Effector memory CD4-positive, alpha-beta T cell (primary cell): ENCODE measurements around the gene SEMA3F.
"Not testable (repeated sequence)": the region's sequence is repeated elsewhere in the genome, so short reads cannot be mapped to it uniquely, and the experiment has no call there.

Source experiments
- DNase-seq, 3 donors: peaks; one replicate each; pipeline ENCODE4 v3.0.0-alpha.2; 2020
- H3K27ac ChIP-seq: 2 replicates; pipeline ENCODE4 v1.7.0; 2013; ENCODE audit warnings: mild to moderate bottlenecking, low read length, moderate library complexity; ENCODE audit not compliant: insufficient read depth, poor library complexity, severe bottlenecking
- H3K27me3 ChIP-seq: replicated peaks from 2 replicates; pipeline ENCODE4 v1.7.0; 2013; ENCODE audit warnings: mild to moderate bottlenecking, low read length; ENCODE audit not compliant: insufficient read depth, control insufficient read depth, poor library complexity, severe bottlenecking
- H3K36me3 ChIP-seq: 2 replicates; pipeline ENCODE4 v1.7.0; 2013; ENCODE audit warnings: mild to moderate bottlenecking, low read length, moderate library complexity; ENCODE audit not compliant: control insufficient read depth, insufficient read depth
- H3K4me1 ChIP-seq: 2 replicates; pipeline ENCODE4 v1.7.0; 2013; ENCODE audit warnings: low read length, mild to moderate bottlenecking; ENCODE audit not compliant: control insufficient read depth, insufficient read depth, poor library complexity, severe bottlenecking
- H3K4me3 ChIP-seq: 2 replicates; pipeline ENCODE4 v1.7.0; 2013; ENCODE audit warnings: low read length, low read depth, mild to moderate bottlenecking; ENCODE audit not compliant: insufficient read depth, poor library complexity, severe bottlenecking
- H3K9me3 ChIP-seq: 2 replicates; pipeline ENCODE4 v1.7.0; 2013; ENCODE audit warnings: mild to moderate bottlenecking, low read length, moderate library complexity; ENCODE audit not compliant: control insufficient read depth

Gene SEMA3F

DNA sequence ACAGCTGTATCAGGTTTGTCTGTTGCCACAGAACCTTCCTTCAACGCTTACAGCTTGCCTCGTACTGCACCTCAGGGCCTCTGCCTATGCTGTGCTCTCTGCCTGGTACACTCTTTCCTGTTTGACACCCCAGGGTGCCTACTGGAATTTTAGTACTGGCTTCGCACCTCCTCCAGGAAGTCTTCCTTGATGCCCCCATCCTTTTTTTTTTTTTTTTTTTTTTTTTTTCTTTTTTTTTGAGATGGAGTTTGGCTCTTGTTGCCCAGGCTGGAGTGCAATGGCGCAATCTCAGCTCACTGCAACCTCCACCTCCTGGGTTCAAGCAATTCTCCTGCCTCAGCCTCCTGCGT lies 56.2 kb downstream of the SEMA3F start:
- H3K4me3 ChIP-seq, DNase-seq, H3K9me3 ChIP-seq, H3K4me1 ChIP-seq, H3K27ac ChIP-seq, H3K27me3 ChIP-seq, H3K36me3 ChIP-seq: not testable (repeated sequence)

DNA sequence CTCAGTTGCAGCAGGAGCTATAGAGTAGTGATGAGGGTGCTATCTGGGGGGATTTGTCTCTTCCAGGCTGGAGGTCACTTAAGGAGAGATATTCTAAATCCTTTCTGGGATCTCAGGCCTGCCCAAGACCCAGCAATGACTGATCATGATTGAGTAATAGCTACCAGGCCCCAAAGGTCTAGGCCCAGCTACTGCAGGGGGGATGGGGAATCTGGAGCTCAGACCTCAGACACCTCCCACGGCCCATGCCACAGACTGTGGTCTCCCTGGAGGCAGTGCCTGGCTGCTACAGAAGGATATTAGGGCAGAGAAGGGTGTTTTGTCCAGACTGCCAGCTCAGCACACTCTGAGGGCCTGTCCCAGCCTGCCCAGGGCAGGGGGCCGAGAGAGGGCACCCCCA lies 56.8 kb downstream of the SEMA3F start:
- H3K27me3 ChIP-seq: no peaks in the 10 kb centered on the region
- DNase-seq: no peak
- no peak overlapping the region for H3K4me3 ChIP-seq
- H3K36me3 ChIP-seq: no peaks in the 10 kb centered on the region
- no peaks in the 10 kb centered on the region for H3K4me1 ChIP-seq
- no peaks in the 10 kb centered on the region for H3K9me3 ChIP-seq
- H3K27ac ChIP-seq: no peak overlapping the region

DNA sequence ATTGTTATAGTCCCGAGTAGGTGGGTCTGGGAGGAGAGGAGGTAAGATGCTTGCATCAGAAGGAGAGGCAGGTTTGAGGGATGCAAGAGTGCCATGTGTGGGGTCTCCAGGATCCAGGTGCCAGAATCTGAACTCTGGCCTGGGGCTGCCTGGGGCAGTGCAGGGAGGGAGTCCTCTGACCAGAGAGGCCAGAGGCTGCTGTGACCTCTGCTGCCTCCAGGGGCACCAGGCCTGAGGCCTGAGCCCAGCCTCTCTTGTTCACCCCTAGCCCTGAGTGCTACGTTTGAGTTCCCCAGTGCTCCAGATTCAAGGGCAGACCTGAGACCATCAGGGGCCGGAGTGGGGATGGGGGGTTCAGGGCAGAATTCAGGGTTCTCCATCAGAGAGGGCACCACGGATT lies 57.4 kb downstream of the SEMA3F start:
- Histone ChIP-seq H3K27ac (no peak overlapping the region), H3K27me3 (no peaks in the 10 kb centered on the region), H3K4me1 (no peaks in the 10 kb centered on the region), H3K9me3 (no peaks in the 10 kb centered on the region), H3K36me3 (no peaks in the 10 kb centered on the region), H3K4me3 (no peak overlapping the region)
- DNase-seq: no peak

DNA sequence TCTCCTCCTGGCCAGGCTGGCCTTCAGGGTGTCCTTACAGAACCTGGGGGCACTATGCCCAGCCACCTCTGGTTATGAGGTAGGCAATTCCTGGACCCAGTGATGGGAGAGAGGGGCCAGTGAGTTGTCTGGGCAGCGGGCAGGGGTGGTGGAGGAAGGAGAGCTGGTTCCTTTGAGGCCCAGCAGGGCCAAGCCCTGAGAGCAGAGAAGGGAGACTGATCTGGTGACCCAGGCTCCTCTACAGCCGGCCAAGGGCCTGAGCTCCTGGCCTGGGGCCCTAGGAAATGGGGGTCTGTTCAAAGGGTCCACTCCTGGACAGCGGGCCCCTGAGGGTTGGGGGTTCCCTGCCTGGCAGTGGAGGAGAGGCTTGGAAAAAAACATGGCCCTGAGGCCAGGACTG lies 57.8 kb downstream of the SEMA3F start:
- no peaks in the 10 kb centered on the region for H3K4me1 ChIP-seq
- no peaks in the 10 kb centered on the region for H3K9me3 ChIP-seq
- no peaks in the 10 kb centered on the region for H3K27me3 ChIP-seq
- H3K27ac ChIP-seq: no peak overlapping the region
- H3K4me3 ChIP-seq: no peak overlapping the region
- DNase-seq: no peak
- H3K36me3 ChIP-seq: no peaks in the 10 kb centered on the region

DNA sequence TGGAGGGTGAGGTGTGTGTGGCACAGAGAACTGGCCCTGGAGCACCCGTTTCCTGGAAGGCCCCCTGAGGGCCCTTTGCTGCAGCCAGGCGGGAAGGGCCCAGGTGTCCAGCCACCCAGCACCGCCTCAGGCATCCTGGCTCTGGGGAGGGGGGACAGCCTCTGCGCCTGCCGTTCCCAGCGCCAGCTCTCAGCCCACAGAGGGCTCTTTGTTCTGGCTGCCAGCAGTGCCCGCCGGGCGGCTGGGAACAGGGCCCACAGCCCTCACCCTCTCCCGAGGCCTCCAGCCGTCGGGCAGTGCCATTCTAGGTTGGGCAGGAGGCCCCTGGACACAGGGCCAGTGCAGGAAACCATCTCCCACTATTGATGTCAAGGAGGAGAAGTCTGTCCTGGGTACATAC lies 58.2 kb downstream of the SEMA3F start:
- Histone ChIP-seq H3K4me3 (no peak overlapping the region), H3K4me1 (no peaks in the 10 kb centered on the region), H3K9me3 (no peaks in the 10 kb centered on the region), H3K27ac (no peak overlapping the region), H3K36me3 (no peaks in the 10 kb centered on the region), H3K27me3 (no peaks in the 10 kb centered on the region)
- DNase-seq: no peak

DNA sequence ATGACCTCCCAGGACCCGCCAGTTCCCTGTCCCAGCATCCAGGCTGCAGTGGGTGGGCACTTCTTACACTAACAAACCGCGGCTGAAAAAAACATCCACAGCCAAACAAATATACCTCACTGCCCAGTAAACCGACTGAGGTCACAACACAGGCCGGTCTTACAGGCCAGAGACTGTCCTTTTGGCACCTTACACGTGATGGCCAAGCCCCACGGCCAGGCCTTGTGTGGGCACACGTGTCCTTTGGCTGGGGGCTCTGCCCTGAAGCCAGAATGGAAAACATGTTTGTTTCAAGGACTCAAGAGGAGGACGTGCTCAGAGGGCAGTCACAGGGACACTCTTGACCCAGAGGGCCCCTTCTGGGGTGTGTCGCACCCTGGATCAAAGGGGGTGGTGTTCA lies 59.7 kb downstream of the SEMA3F start:
- H3K4me1 ChIP-seq: no peaks in the 10 kb centered on the region
- H3K27me3 ChIP-seq: no peaks in the 10 kb centered on the region
- no peak overlapping the region for H3K4me3 ChIP-seq
- no peaks in the 10 kb centered on the region for H3K9me3 ChIP-seq
- no peaks in the 10 kb centered on the region for H3K36me3 ChIP-seq
- no peak for DNase-seq
- H3K27ac ChIP-seq: no peak overlapping the region

DNA sequence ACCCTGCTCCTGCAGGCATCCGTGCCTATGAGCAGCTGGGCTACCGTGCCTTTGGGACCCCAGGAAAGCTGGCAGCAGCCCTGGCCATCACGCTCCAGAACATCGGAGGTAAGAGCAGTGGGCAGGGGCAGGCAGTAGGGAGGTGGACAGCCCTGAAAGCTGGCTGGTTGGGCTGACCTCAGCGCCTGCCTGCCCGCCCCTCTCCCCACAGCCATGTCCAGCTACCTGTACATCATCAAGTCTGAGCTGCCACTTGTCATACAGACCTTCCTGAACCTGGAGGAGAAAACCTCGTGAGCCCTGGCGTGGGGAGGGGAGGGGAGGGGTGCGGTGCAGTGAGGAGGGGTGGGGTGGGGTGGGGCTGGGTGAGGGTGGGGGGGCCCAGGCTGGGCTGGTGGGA lies 60.4 kb downstream of the SEMA3F start:
- H3K9me3 ChIP-seq: no peaks in the 10 kb centered on the region
- no peaks in the 10 kb centered on the region for H3K4me1 ChIP-seq
- no peak for DNase-seq
- no peak overlapping the region for H3K27ac ChIP-seq
- no peaks in the 10 kb centered on the region for H3K27me3 ChIP-seq
- H3K36me3 ChIP-seq: no peaks in the 10 kb centered on the region
- no peak overlapping the region for H3K4me3 ChIP-seq

DNA sequence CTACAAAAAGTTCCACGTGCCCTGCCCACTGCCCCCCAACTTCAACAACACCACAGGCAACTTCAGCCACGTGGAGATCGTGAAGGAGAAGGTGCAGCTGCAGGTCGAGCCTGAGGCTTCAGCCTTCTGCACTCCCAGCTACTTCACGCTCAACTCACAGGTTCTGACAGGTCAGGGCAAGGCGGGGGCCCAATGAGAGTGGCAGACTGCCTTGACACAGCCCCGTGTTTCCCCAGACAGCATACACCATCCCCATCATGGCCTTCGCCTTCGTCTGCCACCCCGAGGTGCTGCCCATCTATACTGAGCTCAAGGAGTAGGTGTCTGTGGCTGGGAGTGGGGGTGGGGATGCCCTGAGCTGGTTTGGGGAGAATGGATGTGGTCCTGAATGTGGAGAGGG lies 62.6 kb downstream of the SEMA3F start:
- Histone ChIP-seq H3K9me3 (no peaks in the 10 kb centered on the region), H3K27me3 (no peaks in the 10 kb centered on the region), H3K36me3 (no peaks in the 10 kb centered on the region), H3K27ac (no peak overlapping the region), H3K4me3 (no peak overlapping the region), H3K4me1 (no peaks in the 10 kb centered on the region)
- no peak for DNase-seq

DNA sequence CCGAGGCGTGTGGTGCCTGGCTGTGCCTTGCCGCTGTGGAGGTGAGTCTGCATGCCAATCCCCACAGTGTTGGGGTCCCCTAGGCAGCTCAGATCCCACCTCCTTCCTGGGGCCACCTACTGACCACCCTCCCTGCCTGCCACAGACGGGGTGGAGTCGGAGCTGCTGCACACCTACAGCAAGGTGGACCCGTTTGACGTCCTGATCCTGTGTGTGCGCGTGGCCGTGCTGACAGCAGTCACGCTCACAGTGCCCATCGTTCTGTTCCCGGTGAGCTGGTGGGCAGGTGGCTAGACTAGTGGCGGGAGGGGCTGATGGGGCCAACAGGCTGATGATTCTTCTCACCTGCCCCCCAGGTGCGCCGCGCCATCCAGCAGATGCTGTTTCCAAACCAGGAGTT lies 63.3 kb downstream of the SEMA3F start:
- H3K9me3 ChIP-seq: no peaks in the 10 kb centered on the region
- no peak overlapping the region for H3K27ac ChIP-seq
- no peaks in the 10 kb centered on the region for H3K27me3 ChIP-seq
- no peaks in the 10 kb centered on the region for H3K4me1 ChIP-seq
- no peak overlapping the region for H3K4me3 ChIP-seq
- no peak for DNase-seq
- no peaks in the 10 kb centered on the region for H3K36me3 ChIP-seq

DNA sequence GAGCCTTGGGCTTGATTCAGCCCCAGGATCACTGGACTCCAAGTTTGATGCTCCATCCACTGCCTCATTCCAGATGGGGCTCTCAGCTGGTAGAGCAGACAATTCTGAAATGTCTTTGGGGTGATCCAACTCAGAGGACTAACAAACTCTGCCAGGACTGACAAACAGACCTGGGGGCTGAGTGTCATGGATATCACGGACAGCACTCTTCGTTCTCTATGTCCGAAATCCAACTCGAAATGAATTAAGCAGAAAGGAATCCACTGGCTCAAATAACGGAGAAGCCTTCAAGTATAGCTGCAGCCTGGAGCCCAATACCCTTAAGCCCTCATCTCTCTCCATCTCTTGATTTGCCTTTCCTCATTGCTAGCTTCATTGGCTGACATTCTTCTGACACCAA lies 64.2 kb downstream of the SEMA3F start:
- DNase-seq: no peak
- Histone ChIP-seq H3K4me3 (no peak overlapping the region), H3K4me1 (no peaks in the 10 kb centered on the region), H3K36me3 (no peaks in the 10 kb centered on the region), H3K9me3 (no peaks in the 10 kb centered on the region), H3K27ac (no peak overlapping the region), H3K27me3 (no peaks in the 10 kb centered on the region)

DNA sequence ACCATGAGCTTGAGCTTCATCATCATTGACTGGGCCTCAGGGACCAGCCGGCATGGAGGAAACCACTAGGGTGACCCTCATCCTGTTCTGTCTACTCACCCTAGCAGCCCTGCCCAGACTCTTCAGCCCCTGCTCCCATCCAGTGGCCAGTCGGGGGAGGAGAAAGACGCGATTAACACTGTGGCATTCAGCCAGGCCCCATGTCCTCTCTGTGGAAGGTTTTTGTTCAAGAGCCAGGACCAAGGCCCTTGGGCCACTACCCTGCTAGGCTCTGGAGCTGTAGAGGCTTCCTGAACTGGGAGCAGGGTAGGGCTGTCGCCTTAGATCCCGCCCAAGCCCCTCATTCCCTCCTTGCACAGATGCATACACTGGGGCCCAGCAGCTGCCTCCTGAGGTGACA lies 65.0 kb downstream of the SEMA3F start:
- H3K27me3 ChIP-seq: no peaks in the 10 kb centered on the region
- no peaks in the 10 kb centered on the region for H3K9me3 ChIP-seq

More for the DNA sequence above, 65.0 kb downstream of the SEMA3F start:
- Histone ChIP-seq H3K27ac (no peak overlapping the region), H3K4me3 (no peak overlapping the region), H3K4me1 (no peaks in the 10 kb centered on the region), H3K36me3 (no peaks in the 10 kb centered on the region)
- no peak for DNase-seq
